Left renal cortex interstitium (tissue), 4 donors: Measurements from ENCODE around the gene KRT83. TPM values are rescaled to one million over a fixed set of nuclear protein-coding genes. Genes with fewer than 3 reads are reported as not detected.
"Not testable (repeated sequence)": the region's sequence is repeated elsewhere in the genome, so short reads cannot be mapped to it uniquely, and the experiment has no call there.

Experiments
- DNase-seq, 4 donors: peaks; one replicate each; pipeline ENCODE4 v3.0.0-alpha.2; 2013; ENCODE audit warnings: low read depth in 4 of 4, low spot score in 2 of 4, missing footprints in 1 of 4
- polyA plus RNA-seq, 4 donors: library from polyadenylated mRNA; unstranded; fragments of 120-200 nt; gene quantifications; one replicate each; pipeline ENCODE4 v1.2.1, GENCODE V29; 2013; ENCODE audit not compliant: insufficient read length in 4 of 4

The KRT83 gene
- polyA plus RNA-seq, 4 donors, result not detected

DNA sequence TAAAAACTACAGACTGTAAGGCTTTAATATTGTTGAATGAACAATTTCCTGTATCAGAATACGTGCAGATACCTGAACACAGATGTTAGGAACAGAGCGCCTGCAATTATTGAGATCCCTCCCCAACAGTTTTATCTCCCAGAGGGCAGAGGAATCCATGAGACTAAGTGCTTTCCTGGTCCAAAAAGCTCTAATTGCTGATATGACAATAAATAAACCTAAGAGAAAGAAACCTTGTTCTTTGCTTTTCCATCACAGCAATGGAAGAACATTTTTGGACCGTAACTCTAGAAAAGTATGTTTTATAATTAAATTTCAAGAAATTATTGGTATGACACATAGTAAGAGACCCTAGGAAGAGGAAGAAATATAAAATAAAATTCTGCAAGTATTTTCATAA lies 13.0 kb upstream of the KRT83 start:
- DNase-seq, result no peak

DNA sequence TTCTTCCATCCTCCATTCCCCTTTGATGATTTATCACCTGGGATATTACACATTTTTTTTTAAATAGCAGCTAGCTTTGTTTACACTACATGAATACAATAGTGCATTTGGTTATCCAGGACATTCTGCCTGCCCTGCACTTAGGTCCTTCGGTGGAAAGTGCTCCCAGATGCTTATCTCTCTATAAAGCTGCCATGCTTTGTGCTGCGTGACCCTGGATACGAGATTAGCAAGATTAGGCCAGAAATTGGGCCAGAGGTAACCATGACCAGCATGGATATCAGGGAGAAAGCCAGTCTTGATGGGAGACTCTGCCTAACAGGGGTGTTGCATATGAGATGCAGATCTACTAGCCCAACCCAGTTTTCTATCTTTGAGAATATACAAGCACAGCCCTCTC lies 12.1 kb upstream of the KRT83 start:
- DNase-seq, result no peak

DNA sequence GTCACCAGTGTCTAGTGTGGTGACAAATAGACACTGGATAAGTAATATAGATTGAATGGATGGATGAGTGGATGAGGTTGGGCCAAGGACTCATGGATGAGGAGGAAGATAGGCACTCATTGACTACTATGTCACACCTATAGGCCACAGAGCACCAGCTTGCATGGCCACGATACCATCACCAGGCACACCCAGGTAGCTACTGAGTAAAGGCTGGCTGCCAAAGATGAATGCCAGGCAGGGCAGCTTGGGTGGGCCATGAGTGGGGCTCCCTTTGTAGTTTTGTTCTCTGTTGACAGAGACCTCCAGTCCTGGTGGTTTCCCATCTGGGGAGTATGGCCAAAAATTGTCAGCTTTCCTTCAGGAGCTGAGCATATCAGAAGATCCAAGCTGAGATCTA lies 11.2 kb upstream of the KRT83 start:
- no peak for DNase-seq

DNA sequence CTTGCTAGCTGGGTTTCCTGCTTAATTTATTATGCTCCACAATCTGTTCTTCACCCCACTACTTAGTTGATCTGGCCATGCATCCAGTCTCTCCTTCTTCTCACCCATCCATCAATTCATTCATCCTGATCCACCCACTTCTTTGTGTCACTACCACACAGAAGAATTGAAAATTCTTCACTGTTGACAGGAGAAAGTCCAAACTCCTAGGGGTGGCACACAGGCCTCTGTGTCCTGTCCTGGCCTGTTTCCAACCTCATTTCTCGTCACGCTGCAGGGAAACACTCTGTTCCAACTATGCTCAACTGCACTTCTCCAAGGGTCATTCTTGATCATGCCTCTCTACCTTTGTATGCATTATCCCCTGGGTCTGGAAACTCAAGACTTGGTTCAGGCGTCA lies 10.6 kb upstream of the KRT83 start:
- no peak for DNase-seq

DNA sequence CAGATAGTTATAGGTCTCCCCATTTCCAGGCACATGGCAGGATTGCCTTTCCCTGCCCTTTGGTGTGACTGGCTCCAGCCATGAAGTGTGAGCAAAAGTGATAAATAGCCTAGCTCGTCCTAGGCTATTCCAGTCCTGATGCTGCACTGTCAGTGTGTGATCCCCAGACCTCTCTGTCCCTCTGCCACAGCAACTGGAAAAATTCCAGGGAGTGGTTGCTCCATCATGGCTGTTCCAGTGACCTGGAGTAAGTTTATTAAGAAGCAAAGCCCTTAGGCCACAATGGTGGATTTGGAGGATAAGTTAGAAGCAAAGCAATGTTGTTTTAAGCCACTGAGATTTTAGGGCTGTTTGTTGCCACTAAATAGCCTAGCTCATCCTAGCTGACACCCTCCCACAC lies 9.8 kb upstream of the KRT83 start:
- no peak for DNase-seq

DNA sequence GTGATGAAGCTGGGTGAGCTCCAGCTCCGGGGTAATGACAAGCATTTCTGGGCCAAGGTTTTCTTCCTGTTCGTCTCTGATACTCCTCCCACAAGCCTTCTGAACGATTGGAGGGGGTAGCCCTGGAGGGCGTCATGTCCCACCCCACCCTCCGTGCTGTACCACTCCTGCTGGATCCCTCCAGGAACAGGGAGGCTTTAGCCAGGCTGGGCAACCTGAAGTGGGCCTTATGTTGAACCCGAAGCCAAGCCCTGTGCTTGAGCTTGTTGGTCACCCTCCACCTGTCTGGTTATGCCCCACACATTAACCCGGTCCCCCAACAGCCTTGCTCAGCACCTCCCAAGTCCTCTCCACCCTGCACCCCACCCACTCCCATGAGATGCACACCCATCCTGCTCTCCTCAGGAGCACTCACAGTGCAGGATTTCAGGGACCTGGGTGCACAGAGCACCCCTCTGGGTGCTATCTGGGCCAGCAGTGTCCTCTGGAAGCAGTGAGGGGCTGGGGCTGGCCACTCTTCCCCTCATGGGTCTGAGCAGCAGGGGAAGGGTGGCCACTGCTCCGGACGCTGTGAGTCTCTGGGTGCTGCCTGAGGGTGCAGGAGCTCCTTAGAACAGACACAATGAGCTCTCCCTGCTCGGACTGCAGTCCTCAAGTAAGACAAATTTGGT lies 6.8 kb upstream of the KRT83 start:
- no peak for DNase-seq

DNA sequence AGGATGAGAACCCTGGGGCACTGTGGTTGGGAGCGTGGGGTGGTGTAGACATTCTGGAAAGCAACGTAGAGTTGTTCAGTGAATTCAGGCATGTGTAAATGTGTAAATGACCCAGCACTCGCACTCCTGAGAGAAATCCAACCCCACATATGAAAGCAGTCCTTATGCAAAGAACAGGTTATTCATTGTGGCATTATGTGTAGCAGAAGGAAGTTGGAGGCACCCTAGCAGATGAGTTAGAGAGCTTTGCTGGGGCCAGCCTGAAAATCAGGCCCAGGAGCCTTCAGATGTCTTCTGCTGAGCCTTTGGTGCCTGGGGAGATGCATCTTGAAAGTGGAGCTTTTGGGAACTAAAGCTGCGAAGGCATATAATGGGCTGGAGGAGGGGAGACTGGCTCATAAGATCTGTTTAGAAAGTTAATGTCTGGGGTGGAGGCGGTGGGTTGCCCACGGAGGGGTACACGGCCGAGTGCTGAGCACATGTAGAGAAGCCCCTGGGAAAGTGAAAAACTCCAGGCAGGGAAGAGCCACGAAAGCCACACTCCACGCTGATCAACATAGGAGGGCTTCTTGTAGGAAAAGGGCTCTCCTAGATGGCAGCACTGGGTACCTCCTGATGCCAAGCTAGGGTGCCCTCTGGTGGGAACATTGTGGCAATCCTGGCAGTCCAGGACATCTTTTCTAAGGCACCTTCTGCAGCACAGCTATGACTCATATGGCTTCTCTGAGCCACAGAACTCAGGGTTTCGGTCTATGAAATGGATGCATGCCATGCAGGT lies 6.0 kb upstream of the KRT83 start:
- DNase-seq, result peak in 3 of 4 donors; percentile 19 to 56 (median 41)

DNA sequence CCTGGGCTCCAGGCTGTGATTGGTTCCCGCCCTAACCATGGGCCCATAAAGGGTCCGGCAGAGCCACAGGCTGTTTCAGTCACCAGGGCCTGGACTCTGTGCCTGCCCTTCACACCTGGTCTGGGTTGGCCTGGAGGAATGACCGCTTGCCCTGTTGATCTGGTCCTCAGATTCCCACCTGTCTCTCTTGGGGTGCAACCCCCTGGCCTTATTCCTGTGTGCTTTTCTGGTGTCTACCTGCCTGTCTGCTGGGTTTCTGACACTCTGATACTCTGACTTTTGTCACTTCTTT lies 2.9 kb upstream of the KRT83 start:
- DNase-seq, result no peak

DNA sequence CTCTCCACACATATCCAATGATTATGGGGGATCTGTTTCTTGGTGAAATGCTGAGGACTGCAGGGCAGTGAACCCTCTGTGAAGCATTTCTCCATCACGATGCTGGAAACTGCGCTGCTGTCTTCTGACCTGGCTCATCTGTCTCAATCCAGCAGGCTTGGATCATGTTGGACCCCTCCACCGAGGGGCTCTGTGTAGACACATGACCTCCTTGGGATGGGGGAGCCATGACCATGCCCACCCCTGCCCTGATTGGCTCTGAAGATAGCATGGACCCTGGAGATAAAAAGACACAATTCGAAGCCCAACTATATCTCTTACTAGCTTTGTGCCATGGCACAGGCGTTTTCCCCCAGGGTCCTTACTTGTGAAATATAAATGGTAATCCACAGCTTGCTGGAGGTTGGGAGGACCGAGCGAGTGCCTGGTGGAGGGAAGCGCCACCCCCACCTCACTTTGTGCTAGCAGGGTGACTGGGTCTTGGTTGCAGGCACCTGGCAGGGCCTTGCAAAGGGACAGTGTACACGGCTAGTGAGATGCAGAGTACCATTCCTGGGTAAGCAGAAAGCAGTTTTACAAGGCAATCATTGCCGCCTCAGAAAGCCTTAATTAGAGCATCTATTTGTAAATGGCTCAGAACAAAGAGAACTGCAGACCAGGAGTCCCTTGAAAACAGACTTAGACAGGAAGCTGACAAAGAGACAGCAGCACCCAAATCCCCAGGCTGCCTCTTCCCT lies 2.4 kb upstream of the KRT83 start:
- no peak for DNase-seq

DNA sequence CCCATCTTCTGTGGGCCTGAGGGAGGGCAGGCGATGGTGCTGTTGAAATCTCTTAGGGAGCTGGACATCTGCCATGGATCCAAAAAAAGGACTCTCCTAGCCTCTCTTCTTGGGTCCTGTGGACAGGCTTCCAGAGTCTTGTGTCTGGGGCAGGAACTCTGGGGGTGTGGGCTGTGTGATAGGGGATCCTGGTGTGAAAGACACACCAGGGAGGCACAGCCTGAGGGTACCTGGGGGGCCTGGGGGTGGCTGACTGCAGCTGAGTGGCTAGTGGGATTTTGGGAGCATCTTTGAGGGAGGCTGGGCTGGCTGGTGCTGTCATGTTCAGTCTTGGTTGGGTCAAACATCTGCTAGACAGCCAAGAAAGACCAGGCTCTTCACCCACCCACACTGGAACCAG lies 1.8 kb upstream of the KRT83 start:
- DNase-seq, result no peak

DNA sequence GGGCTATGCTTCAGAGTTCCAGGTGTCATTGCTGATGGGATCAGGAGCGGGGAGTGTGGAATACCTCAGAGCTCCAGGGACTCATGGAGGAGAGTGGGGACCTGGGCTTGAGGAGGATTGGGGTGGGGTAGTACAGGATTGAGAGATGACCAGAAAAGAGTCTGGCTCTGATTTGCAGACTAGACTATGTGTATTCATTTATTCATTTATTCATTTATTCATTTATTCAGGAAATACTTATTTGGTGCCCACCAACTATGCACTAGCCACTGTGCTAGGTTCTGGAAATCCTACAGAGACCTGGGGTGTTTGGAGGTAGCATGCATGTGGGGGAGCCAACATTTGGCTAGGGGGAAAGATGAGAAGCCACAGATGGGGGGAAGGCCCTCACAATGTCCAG lies 871 bp upstream of the KRT83 start:
- no peak for DNase-seq

DNA sequence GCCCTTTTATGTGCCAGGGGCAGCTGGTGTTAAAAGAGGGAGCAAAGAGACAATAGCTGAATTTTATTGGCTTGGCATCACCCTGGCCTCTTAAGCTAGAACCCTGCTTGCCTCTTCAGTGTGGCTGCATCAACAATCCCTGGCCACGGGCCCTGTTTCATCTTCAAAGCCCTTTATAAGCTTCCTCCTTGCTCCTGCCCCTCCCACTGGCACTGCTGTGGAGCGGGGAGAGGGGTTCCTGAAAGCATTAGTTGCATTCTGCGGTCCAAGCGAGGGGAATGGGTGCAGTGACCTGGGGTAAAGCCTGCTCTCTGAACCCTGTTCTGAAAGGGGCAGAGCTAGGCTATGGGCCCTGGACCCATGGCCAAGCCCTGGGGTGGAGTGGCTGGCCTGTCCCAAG lies 220 bp upstream of the KRT83 start:
- DNase-seq, result no peak

DNA sequence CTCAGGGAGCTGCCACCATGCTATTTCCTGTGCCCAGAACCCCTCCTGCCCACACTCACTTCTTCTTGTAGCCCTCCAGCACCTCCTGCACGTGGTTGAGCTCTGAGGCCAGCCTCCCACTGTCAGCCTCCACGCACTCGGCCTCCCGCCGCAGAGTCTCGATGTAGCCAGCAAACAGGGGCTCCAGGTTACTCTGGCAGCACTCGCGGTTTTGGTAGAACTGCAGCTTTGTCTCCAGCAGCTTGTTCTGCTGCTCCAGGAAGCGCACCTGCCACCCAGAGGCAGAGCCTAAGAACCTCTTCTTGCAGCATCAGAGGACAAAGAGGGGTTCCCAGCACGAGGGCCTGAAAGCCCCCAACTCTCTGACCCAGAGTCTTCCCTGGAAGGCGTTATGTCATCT lies 2.1 kb downstream of the KRT83 start:
- DNase-seq, result no peak

DNA sequence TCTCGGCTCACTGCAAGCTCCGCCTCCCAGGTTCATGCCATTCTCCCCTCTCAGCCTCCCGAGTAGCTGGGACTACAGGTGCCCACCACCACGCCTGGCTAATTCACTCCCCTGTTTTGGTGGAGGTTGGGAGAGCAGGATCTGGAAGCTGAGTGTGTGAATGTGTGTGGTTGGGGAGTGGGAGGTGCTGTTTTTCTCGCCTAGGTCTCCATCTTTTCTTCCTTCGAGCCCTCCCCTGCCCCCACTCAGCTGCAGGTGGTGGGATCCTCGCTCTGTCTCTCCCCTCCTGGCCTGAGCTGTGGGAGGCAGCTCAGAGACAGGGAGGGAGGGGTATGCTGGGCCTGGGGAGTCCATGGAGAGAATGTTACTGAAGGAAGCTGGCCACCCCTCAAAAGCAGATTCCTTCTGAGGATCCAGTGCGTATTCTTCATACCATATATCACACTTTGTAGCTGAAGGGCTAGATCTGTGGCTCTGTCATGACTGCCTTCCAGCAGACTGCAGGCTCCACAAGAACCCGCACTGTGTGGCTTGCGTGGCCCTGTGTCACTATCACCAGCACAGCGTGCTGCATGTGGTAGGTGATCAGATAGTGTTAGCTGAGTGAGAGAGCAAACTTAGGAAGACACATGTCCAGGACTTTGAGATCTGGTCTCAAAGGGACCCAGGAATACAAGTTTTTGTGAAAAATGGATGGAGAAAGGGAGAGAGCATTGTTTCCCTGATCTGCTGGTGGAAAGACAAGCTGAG lies 2.8 kb downstream of the KRT83 start:
- DNase-seq, result no peak

DNA sequence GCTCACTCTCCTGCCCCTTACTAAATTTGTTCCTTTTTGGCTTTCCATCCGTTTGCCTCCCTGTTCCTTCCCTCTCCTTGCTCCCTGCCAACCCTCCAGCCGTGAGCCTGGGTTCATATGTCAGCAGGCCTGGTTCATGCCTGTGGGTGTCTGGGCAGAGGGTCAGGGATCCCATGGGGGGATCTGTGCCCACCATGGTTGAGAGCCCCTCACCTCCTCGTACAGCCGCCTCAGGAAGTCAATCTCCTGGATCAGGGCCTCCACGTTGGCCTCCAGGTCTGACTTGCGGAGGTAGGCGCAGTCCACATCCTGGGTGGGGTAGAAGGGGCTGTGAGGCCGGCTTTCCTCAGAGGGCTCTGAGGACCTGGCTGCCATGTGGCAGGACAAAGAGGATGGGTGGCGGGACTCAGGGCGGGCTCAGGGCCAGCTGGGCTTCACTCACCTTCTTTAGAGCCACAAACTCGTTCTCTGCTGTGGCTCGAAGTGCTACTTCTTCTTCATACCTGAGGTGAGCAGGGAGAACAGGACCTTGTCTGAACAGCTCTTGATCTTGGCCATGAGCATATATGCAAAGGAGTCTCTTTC lies 3.6 kb downstream of the KRT83 start:
- no peak for DNase-seq

DNA sequence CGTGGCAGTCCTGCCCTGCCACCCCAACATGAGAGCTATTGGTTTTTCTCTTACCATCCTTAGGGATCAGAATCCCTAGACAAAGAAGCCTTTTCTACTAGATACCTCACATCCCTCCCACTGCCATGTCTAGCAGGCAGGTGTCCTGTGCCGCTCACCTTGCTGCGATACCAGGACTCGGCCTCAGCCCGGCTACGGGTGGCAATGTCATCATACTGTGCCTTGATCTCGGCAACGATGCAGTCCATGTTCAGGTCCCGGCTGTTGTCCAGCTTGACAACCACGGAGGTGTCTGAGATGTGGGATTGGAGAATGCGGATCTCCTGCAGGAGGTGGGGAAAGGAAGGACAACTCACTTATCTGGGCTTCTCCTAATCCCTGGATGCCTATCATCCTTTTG lies 4.5 kb downstream of the KRT83 start:
- DNase-seq, result no peak

DNA sequence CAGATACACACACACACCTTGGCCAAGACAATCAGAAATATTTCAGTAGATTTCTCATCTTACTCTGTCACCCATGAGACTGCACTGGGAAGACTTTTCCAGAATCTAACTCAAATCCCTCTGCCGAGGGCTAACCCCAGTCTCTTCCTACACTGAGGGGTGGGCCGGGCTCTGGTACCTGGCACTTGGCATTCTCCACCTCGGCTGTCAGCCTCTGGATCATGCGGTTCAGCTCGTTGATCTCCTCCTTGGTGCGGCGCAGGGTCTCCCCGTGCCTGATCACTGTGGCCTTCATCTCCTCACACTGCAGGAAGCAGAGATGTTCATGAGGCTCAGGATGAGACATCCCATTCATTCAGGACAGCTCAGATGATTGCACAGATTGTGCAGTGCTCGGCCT lies 4.9 kb downstream of the KRT83 start:
- no peak for DNase-seq

DNA sequence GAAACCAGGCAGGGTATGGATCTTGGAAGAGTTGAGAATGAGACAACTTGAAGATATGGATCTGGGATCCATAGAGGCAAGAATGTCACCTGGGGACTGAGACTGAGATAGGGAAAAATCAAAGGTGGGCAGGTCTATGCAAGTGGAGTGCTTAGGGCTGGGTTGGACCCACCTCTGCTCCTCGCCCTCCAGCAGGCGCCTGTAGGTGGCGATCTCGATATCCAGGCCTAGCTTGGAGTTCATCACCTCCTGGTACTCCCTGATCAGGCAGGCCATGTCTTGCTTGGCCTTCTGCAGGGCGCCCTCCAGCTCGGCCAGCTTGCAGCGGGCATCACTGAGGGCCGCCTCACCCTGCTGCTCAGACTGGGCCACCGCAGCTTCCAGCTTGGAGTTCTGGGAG lies 5.5 kb downstream of the KRT83 start:
- DNase-seq, result not testable (repeated sequence)

DNA sequence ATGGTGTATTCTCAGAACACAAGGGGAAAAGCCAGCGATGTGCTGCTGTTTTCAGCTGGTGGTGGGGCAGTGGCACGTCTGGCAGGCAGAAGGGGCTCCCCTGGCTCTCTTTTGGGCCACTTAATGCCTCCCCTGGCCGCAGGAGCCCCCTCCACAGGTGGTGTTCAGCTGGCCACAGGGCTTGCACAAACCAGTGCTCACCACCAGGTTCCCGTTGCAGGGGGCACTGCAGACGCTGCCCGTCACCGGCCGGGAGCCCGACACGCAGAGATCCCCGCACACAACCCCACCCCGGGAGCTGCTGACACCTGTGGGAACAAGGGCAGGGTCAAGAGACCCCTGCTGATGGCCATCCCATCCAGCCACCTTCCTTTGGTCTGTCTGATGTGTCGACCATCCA lies 6.7 kb downstream of the KRT83 start:
- no peak for DNase-seq

DNA sequence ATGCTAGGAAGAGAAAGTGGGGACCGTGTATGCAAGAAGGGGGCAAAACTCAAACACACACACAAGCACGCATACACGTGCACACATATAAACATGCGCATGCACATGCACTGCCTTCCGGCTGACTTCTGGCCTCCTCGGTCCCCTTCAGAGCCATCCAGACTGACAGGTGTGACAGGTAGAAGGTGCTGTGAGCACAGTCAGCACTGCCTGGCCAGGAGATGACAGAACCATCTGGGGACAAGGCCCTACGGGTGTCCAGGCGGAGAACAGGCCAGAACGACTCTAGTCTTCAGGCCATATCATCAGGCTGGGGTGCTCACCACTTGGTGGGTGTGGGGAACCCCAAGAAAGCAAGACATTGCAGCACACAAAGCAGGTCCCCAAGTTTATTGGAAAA lies 7.3 kb downstream of the KRT83 start:
- DNase-seq, result no peak

DNA sequence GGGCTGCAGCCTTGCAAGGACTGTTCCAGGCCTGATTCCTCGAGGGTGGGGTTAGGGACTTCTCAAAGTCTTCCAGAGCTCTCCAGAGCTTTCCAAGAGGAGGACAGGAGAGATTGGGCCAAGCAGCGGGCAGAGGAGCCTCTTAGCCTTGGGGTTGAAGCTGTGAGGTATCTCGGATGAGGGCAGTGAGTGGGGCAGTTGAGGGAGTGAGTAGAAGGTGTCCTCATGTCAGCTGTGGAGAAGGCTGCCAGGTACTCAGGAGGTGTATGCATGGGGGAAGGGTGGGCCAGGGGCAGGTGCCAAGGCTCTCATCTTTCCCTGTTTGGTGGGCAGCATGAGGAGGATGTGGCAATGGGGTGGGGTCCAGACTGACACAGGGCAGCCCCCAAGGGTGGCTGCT lies 7.7 kb downstream of the KRT83 start:
- DNase-seq, result no peak
